Superior temporal gyrus (tissue), 1 donor: ENCODE results near the gene SPNS1.
A peak's percentile ranks its signal among the peaks of the same experiment; 100 is the strongest.
"Not testable (repeated sequence)": the region's sequence is repeated elsewhere in the genome, so short reads cannot be mapped to it uniquely, and the experiment has no call there.

Experiments used
- DNase-seq: peaks from one replicate; pipeline ENCODE4 v3.0.0-alpha.2; 2016; ENCODE audit errors: extremely low spot score

SPNS1 gene

GRCh38 chr16:28990375-28991040 is 15.9 kb downstream of the SPNS1 start:
- no peak for DNase-seq

- no peak for DNase-seq
These were observed 17.1 kb downstream of the SPNS1 start for GRCh38 chr16:28991687-28992086.

DNA sequence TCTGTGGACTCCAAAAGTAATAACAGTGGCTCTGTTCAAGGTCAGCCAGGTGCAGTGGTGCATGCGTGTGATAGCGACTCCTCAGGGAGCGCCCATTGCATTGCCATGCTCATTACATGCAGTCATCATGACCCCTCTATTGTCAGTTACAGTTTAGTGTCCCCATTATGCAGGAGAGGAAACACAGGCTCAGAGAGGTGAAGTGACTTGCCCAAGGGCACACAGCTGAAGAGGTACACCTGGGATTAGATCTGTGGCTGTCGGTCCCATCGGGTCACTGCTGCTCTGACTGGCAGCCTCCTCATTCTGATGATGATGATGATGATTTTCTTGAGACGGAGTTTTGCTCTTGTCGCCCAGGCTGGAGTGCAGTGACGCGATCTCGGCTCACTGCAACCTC is 17.9 kb downstream of the SPNS1 start:
- no peak for DNase-seq

- DNase-seq = no peak
These were observed 24.3 kb downstream of the SPNS1 start for GRCh38 chr16:28998837-28999236.

DNA sequence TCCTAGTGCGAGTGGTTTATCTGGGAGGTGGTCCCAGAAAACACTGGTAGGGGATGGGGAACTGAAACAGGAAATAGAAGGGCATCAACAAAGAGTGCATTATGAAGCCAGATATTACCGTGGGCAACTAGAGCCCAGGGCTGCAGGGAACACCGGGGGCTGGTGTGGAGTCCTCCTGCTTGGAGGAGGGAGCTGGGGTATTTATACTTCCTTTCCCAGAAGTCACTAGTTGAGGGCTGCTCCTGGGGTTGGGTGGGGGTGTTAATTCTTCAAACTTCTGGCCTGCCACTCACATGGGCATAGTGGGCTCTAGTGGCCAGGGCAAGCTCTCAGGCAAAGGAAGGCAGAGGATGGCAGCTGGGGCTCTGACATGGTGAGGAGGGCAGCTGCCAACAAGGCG is 25.0 kb downstream of the SPNS1 start:
- no peak for DNase-seq

GRCh38 chr16:29000019-29000418 is 25.4 kb downstream of the SPNS1 start:
- DNase-seq = no peak

GRCh38 chr16:29004496-29005139 is 30.0 kb downstream of the SPNS1 start:
- not testable (repeated sequence) for DNase-seq

DNA sequence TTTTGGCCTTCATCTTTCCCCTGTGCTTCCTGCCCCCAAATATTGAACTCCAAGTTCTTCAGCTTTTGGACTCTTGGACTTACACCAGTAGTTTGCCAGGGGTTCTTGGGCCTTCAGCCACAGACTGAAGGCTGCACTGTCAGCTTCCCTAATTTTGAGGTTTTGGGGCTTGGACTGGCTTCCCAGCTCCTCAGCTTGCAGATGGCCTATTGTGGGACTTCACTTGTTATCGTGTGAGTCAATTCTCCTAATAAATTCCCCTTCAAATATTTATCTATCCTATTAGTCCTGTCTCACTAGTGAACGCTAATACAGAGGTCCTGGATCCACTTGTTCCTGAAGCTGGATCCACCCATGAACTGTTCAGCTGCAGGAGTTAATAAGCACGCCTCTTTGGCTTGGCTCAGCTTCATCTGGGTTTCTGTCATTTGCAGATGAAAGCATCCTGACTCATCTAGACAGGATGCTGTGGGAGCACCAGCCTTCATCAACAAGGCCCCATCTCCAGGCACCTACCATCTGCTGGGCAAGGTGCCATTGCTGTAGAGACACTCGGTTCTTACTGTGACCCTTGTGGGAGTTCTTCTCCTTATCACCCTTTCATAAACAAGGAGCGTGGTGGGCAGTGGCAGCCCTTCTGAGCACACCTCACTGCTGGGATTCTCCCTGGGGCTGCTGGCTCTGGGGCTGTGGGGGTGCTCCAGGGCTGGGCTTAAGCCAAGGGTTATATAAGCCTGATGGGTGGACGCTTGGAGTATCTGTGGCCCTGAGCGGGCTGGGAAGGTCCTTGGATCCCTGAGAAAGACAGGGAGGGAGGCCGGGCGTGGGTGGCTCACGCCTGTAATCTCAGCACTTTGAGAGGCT is 33.4 kb downstream of the SPNS1 start:
- DNase-seq = peak; percentile 8

- no peak for DNase-seq
These were observed 34.7 kb downstream of the SPNS1 start for GRCh38 chr16:29009050-29009837.

- DNase-seq = no peak
These were observed 35.2 kb downstream of the SPNS1 start for GRCh38 chr16:29009838-29010166.

DNA sequence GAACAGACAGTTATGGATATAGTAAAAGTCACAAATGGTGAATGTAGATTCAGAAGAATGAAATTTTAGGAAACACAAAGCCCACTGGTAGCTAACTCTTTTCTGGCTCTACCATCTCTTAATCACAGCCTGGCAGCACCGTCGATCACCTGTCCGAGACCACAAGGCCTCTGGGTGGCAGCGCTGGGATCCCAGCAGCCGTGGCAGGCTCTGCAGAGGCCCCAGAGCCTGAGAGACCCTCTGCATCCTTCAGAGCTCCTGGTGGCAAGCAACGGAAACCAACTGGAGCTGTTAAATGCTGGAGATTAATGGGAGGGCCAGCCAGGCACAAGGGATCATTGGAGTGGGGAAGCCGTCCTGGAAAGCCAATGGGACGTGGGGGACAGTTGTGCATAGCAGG is 36.5 kb downstream of the SPNS1 start:
- DNase-seq = no peak

DNA sequence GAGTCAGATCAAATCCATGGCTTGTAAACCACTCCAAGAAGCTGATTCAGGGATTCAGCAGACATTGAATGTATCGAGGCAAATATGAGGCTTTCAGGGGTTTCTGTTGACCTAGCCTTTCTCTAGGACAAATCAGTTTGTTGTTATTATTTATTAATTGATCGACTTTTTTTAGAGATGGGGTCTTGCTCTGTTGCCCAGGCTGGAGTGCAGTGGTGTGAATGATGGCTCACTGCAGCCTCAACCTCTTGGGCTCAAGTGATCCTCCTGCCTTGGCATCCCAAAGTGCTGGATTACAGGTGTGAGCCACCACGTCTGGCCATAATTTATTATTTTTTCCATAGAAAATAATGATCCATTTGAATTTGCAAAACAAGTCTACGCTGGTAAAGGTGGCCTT is 37.3 kb downstream of the SPNS1 start:
- DNase-seq = no peak

DNA sequence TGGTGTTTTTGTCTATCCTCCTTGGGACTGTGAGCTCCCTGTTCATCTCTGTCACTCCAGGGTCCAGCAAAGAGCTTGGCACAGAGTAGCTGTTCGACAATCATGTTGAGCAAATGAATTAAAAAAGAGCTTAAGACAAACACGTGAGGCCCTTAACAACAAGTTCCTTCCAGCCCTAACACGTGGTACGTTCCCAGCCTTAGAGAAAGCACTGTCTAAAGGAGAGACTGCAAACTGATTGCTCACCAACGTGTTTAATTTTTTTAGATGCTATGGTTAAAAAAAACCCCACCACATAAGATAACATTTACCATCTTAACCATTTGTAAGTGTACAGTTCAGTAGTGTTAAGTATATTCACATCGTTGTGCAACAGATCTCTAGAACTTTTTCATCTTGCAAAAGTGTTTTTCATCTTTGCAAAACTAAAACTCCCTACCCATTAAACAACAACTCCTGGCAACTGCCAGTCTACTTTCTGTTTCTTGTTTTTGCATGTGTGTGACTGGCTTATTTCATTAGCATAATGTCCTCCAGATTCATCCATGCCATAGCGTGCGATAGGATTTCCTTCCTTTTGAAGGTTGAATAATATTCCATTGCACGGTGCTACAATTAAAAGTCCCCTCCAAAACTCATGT is 38.5 kb downstream of the SPNS1 start:
- no peak for DNase-seq

DNA sequence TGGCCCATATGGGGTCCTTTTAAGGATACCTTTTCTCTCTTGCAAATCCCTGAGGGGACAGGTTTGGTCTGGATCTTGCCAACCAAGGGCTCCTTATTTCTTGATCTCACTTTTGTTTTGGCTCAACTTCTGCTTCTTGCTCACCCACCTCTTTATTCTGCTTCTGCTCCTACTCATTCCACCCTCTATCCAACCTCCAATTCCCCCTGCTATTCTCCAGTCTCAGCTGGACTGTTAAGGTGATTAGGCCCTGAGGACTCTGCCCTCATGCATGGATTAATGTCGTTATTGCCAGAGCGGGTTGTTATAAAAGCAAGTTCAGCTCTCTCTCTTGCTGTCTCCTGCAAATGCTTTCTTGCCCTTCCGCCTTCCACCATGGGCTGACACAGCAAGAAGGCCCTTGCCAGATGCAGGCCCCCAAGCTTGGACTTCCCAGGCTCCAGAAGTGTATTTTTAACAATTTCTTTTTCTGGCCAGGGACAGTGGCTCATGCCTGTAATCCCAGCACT is 40.0 kb downstream of the SPNS1 start:
- no peak for DNase-seq

DNA sequence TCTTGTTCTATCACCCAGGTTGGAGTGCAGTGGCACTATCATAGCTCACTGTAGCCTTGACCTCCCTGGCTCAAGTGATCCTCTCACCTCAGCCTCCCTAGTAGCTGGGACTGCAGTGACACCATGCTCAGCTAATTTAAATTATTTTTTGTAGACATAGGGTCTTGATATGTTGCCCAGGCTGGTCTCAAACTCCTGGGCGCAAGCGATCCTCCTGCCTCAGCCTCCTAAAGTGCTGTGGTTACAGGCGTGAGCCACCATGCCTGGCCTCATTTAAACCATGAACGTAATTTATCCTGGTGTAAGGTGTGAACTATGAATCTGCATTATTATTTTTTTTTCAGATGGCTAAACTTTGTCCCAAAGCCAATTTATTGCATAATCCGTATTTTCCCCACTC is 47.6 kb downstream of the SPNS1 start:
- no peak for DNase-seq

DNA sequence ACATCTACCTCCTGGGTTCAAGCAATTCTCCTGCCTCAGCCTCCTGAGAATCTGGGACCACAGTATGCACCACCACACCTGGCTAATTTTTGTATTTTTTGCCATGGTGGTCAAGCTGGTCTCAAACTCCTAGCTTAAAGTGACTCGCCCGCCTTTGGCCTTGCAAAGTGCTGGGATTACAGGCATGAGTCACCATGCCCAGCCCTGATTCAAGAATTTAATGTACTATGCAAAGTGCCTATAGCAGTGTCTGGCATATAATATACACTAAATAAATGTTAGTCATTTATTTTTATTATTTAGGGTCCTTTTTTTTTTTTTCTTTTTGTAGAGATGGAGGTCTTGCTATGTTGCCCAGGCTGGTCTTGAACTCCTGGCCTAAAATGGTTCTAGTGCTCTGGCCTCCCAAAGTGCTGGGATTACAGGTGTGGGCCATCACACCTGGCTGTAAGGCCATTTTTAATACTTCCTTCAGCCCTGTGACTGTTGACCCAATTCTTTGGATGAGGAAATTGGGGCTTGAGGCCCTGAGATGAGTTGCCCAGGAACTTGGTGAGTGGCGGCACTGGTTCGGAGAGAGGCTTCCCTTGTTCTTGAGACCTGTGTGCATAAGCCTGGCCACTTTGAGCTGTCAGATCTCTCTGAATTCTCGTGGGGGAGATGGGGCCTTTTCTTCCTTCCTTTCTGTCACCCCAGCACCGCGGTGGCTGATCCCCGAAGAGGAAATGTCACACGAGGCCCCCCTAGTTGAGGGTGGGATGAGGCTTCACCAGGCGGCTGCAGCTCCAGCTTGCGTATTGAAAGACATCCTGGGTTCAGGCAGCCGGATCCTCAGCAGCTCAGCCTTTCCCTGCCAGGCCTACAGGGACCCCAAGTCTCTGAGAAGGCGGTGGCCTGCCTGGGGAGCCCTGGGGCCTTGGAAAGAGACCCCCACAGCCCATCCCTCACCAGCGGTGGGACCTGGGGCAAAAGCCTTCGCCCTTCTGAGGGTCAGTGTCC is 49.0 kb downstream of the SPNS1 start:
- DNase-seq = no peak

- no peak for DNase-seq
These were observed 49.7 kb downstream of the SPNS1 start for GRCh38 chr16:29024278-29024677.

DNA sequence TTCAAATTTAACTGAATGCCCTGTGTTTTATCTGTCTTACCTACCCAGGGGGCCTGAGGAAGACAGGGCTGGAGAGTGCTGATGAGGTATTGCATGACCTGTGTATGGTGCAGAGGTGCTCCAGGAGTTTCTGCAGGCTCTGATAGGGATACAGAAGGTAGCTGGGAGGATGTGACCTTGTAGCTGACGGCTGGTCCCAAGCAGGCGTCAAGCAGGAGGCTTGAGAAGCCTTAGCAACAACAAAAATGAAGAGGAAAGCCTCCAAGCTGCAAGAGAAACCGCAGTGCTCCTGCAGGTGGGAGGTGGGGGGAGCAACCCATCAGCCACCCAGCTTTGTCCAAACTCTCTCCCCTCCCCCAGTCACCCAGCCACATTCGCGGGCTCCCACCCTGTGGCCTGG is 50.6 kb downstream of the SPNS1 start:
- no peak for DNase-seq

GRCh38 chr16:29025735-29026134 is 51.2 kb downstream of the SPNS1 start:
- DNase-seq = no peak
